GM18508 (cell line): ENCODE data around the gene GCK.

Source experiments
- ATAC-seq: cut with Tn5 transposase; IDR thresholded peaks from one replicate; pipeline ENCODE4 v1.9.1; 2021; ENCODE audit warnings: moderate number of reproducible peaks; ENCODE audit not compliant: insufficient read depth, unreplicated experiment

The GCK gene

DNA sequence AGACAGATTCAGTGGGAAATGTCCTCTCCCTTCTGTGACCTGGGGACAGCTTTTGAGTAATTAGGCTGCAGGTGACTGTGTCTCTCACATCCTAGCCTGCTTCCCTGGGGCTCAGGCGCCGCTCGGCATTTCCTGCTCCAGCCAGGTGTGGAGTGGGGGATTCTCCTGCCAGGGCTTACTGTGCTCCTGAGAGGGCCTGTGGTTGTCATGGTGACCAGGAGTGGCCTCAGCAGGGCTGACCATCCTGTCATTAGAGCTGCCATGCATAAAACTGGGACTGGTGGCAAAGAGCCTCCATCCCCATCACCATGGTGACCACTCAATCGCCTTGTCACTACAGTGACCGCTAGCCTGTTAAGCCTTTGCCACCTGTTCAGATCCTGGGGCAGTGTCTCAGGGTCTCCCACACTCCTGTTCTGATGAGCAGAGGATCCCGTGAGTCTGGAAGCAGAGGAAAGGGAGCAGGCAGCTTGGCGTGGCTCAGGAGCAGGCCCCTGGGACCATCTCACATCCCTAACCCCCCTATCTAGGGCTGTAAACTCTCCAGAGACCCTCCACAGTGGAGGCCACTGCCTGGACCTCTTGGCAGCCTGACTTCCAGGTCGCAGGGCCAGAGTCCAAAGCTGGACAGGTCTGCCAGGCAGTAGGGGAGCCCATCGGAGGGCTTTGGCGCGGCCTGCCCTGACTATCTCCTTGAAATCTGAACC, at the start of gene GCK:
Gene GCK, minus strand, starts transcription at position 154 of the 707 bp plus-strand sequence. CDS start 486 bp downstream, outside the sequence.
- ATAC-seq: no peak

DNA sequence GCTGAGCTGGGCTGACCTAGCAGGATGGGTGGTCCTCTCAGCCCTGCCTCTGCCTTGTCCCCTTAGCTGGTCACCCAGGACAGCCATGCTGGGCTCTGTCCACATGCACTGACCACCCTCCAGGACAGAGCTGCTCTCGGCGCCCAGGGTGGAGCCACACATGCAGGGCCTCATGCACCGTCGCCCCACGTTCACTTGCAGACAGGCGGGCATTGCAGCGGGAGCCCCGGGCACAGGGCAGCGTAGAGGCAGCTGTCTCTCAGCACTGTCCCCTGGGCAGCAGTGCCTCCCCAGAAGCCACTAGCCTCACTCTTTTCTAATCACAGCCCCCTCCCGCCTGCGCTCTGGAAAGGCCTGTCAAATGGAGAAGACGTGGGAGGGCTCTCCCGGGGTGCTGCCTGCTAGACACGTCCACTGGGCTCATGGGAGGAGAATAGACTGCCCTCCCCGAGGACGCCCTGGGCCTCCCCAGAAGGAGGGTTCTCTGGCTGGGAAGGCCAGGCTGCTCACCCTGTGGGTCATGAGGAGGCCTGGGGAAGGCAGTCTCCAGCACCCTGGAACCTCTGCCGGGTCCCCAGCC, 49.0 kb upstream of the GCK start:
- no peak for ATAC-seq

- ATAC-seq: no peak
Measured at GRCh38 chr7:44237696-44238095, 48.5 kb upstream of the GCK start.

- ATAC-seq: no peak
Measured at GRCh38 chr7:44236333-44236728, 47.1 kb upstream of the GCK start.

- ATAC-seq: no peak
Measured at GRCh38 chr7:44235582-44236332, 46.5 kb upstream of the GCK start.

DNA sequence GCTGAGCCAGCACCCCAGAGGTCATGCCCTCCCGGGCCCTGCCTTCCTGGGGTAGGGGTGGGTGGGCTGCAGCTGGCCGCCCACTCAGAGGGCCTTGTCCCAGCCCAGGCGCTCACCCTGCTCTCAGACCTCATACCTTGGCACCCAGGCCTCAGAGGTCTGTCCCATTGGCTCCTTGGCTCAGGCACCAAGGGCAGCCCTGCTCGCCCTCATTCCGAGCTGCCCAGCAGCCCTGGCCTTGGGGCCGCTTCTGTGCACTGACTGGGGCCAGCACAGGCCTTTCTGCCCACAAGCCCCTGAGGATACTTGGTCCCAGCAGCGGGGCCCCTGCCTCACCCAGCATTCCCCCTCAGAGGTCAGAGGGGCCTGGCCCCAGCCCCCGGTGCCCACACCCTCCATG, 45.8 kb upstream of the GCK start:
- no peak for ATAC-seq

DNA sequence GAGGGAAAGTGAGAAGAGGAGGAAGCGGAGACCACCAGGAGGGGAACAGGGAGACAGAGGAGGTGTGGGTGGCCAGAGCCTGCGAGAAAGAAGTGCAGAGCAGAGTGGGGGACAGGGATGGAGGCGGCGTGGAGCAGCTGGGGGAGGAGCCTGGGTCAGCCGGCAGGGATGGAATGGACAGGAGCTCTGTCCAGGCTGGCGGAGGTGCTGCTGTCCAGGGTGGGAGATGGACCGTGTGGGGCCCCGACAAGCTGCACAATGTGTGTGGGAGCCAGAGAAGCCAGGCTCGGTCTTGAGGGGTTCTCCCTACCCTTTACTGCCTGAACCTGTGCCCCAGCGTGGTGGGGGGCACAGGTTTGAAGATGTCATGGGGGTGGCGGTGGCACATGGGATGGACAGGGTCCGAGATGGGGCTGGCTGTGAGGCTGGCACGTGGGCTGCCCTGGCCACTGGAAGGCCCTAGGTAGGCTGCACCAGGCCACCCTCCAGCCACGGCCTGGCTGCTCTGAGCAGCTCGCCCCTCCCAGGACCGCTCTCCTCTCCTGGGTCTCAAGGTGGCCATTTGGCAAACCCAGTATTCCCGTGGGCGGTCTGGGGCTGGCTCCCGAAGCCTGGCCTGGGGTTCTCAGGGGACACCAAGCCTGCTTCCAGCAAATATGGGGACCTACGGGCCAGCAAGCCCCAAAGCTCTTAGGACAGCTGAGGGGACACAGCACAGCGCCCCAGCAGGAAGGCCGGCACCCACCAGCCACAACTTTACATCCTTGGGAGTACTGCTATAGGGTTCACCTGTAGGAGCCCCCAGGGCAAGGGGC, 43.9 kb upstream of the GCK start:
- no peak for ATAC-seq

DNA sequence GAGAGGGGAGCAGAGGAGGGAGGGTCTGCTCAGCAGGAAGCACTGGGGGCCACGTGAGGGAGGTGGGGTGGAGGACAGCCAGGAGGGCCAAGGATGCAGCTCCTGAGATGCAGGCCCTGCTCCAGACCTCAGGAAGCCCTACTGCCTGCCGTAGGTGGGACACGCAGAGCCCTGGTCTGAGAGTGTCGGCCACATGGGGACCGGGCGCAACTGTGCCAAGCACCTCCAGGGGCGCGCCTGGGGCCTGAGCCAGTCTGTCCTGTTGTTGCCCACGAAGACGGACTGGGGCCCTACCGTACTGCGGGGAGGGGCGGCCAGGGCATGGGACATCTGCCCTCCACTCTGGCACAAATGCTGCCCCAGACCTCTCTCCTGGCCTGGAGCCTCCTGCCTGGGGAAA, 43.2 kb upstream of the GCK start:
- ATAC-seq: no peak

DNA sequence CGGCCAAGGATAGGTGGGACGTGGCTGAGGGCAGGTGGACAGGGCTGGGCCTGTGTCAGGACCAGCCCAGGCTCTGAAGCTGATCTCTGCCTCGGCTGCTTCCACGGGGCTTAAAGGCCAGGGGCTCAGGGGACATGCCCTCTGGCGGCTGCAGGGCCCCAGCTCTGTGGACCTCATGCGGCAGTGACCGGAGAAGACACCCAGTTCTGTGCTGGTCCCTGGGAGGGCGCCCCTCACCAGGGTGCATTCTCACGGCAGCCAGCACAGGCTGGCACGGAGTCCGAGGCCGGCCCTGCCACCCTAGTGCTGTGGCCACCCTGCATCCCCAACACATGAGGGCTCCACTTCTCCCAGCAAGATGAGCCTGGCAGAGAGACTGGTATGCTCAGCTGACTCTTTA, 41.8 kb upstream of the GCK start:
- ATAC-seq: no peak

DNA sequence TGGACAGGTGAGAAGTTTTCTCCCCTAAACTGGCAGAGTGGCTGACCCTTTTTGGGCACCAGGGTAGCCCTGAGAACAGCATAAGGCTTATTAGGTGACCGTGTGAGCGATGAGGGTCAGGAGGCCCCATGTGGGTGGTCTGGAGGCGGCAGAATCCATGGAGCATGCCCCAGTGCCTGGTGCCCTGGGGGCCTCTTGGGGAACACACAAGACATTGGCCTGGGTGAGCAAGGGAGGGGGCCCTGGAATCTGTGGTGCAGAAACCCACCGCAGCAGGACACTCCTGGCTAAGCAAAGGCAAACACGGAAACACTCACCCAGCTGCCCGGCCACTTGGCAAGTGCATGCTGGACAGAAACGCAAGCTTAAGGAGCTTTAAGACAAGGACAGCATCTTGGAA, 41.0 kb upstream of the GCK start:
- ATAC-seq: no peak

DNA sequence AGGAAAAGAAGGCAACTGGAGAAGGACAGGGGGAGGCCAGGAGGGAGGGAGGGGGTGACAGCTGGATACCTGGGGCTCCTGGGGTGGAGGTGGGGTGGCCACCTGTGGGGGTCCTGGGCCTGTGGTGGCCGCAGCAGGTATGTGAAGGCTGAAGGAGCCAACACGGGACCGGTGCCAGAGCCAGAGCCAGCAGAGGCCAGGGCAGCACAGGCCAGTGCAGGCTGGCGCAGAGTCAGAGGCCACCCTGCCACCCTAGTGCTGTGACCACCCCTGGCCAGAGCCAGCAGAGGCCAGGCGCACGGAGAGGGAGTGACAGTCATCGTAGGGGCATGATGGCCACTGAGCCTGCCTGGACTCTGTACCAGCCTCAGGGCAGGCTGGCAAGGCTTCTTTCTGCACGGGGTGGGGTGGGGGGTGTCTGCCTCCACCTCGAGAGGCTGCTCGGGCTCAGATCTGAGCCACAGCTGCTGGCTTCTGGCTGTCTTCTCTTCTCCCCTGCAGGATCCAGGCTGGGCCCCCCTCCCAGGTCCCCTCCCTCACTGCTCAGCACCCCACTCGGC, 40.4 kb upstream of the GCK start:
- ATAC-seq: no peak

GRCh38 chr7:44228571-44229350, 39.5 kb upstream of the GCK start:
- ATAC-seq: no peak

- ATAC-seq: no peak
Measured at GRCh38 chr7:44227911-44228310, 38.7 kb upstream of the GCK start.

- no peak for ATAC-seq
Measured at GRCh38 chr7:44226396-44226753, 37.1 kb upstream of the GCK start.

- no peak for ATAC-seq
Measured at GRCh38 chr7:44225566-44226395, 36.5 kb upstream of the GCK start.

DNA sequence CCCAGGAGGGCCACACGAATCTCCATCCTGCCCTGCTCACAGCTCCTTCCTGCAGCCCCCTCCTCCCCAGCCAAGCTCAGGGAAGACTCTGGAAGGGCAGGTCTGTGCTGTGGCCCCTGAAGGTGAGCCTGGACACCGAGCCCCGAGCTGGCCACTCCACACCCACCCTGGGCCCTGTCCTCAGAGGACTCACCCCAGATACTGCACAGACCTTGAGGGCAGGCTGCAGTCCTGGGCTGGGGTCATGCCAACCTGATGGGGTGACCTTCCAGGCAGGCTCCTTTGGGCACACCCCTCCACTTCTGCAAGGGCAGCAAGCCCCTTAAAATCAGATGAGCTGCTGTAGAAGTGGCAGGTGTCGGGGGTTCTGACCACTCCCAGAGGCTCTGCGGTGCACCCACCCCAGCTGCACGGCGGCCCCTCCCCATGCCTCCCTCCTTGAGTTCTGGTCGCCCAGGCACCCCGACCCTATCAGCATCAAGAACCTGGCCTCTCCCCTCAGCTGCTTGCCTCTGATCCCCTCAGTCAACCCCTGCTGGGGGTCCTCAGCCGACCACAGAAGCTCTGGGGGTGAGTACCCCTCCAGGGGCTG, 35.8 kb upstream of the GCK start:
- no peak for ATAC-seq

DNA sequence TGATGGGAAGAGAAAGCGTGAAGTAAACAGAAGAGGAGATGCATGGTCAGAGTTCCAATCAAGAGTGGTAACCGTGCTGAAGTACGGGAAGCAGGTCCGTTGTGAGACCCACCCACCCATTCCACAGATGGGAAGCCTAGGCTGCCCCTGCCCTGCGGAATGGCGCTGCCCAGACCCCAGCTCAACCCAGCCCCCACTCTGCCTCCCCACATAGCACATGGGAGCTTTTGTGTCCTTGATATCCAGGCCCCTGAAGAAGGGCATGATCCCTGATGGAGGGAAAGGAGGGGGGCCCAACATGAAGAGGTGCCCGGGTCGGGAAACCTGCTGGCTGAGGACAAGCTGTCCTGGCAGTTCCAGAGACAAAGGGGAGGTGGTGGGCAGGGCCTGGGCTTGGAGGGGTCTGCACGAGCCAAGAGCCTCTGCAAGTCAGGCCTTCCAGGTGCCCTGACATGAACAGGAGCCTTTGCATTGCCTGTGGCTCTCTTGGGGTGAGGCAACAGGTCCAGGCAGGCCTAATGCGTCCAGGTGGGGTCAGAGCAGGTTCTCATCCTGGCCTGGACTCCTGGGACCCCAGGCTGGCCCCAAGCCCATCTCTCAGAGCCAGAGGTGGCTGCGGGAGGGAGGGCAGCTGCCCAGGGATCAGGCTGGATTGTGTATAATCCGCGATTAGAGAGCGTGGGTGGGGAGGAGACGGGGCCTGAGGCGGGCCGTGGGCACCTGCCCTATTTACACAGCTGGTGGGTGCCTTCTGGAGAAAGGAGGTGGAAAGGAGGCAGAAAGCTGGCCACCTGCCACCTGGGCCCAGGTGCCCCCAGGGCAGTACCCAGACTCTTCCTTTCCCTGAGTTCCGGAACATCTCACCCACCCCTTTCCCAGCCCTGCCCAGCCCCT, 35.1 kb upstream of the GCK start:
- no peak for ATAC-seq
